Stomach (tissue), 9 donors: ENCODE measurements around the gene EN1. TPM values are rescaled to one million over a fixed set of nuclear protein-coding genes. Genes with fewer than 3 reads are reported as not detected.

Experiments
- DNase-seq, 2 donors: peaks; one replicate each; pipeline versions ENCODE4 v3.0.0 to v3.0.0-alpha.2; 2013 to 2019
- H3K27ac ChIP-seq, 5 donors: fragments of 200-600 bp in 4 of 5; sonication (generic) in 4 of 5; one replicate each; pipeline ENCODE4 v1.5.1; 2013 to 2019; ENCODE audit warnings: mild to moderate bottlenecking in 1 of 5, moderate library complexity in 1 of 5
- H3K27me3 ChIP-seq, 3 donors: fragments of 200-600 bp; sonication (generic); one replicate each; pipeline ENCODE4 v1.5.1; 2017 to 2019; ENCODE audit warnings: mixed run types in 1 of 3
- H3K36me3 ChIP-seq, 4 donors: fragments of 200-600 bp; sonication (generic); 1 replicate in 3 of 4; 2 replicates in 1 of 4; pipeline ENCODE4 v1.5.1; 2016 to 2019
- H3K4me1 ChIP-seq, 4 donors: fragments of 200-600 bp; sonication (generic); one replicate each; pipeline ENCODE4 v1.5.1; 2016 to 2019
- H3K4me3 ChIP-seq, 4 donors: fragments of 200-600 bp; sonication (generic) in 3 of 4; one replicate each; pipeline ENCODE4 v1.5.1; 2016 to 2019; ENCODE audit warnings: mild to moderate bottlenecking in 1 of 4
- H3K9me3 ChIP-seq, 4 donors: fragments of 200-600 bp; sonication (generic); one replicate each; pipeline ENCODE4 v1.5.1; 2016 to 2019
- CTCF ChIP-seq, 7 experiments: fragments of 450-650 bp in 4 of 7; fragments of 200-600 bp in 3 of 7; sonication (generic) in 3 of 7; IDR thresholded peaks; one replicate each; pipeline ENCODE4 v1.5.1; 2016 to 2019; ENCODE audit warnings: antibody characterized with exemption in 7 of 7, control low read depth in 2 of 7, mild to moderate bottlenecking in 1 of 7
- EP300 ChIP-seq: sonication (generic); formaldehyde crosslinking; IDR thresholded peaks from one replicate; pipeline ENCODE4 v1.6.1; 2017; ENCODE audit warnings: antibody characterized with exemption
- POLR2A ChIP-seq, 4 donors: fragments of 450-650 bp; IDR thresholded peaks; one replicate each; pipeline ENCODE4 v1.6.1; 2016; ENCODE audit warnings: antibody characterized with exemption in 4 of 4, control low read depth in 2 of 4, mild to moderate bottlenecking in 1 of 4, moderate library complexity in 1 of 4
- POLR2AphosphoS5 ChIP-seq, 3 donors: sonication (generic); formaldehyde crosslinking; IDR thresholded peaks; one replicate each; pipeline ENCODE4 v1.6.1; 2016; ENCODE audit warnings: antibody characterized with exemption in 3 of 3
- WGBS, 5 donors: extraction: QIAGEN DNeasy Blood & Tissue Kit in 3 of 5; methylation state at CpG; one replicate each; pipeline versions ENCODE4 v1.1.5 to v1.1.7; 2013 to 2018; 5-methylcytosine and 5-hydroxymethylcytosine counted together
- intact Hi-C: fragments of 100-400 bp; cut with DNase I; formaldehyde crosslinking; loops from one replicate; pipeline ENCODE4 v1.15.1; 2023; ENCODE audit warnings: low total_unique reads
- polyA plus RNA-seq, 3 donors: library from polyadenylated mRNA; stranded (reverse); fragments of 200-250 nt; gene quantifications; one replicate each; pipeline ENCODE4 v1.2.3, GENCODE V29; 2013
- total RNA-seq, 5 donors: library from RNA; depleted of rRNA; stranded (reverse); fragments of >200 nt; gene quantifications; one replicate each; pipeline versions ENCODE4 v1.1.0 to v1.2.3, GENCODE V29; 2014 to 2016
- donor health status: healthy with polysubstance abuse.
- donor health status: Bipolar disorder and iron deficiency.
- donor health status: healthy.

The EN1 gene
- total and polyA plus RNA-seq, 8 donors = not detected

DNA sequence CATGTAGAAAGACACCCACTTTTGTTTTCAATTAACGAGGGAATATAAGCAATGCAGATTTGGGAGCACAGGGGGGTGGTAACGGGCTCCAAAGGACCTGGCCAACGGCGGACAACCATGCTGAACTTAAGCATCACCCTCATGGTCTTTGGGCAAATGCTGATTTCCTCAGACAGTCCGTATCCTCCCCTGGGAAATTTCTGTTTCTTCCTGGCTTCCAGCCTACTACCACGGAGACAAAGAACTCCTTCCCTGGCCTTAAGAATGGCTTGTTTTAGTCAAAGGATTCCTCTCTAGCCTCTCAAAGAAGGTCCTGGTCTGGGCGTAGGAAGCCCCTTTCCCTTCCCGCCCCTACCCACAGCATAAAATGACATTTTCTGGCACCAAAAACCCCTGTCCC, 34.3 kb downstream of the EN1 start:
- no peak for DNase-seq
- intact Hi-C loops = no loop called here
- Histone ChIP-seq H3K4me3 (no peak overlapping the region), H3K36me3 (no peaks in the 10 kb centered on the region), H3K27me3 (peaks cover 0 to 90% (median 33%) of the 10 kb centered on the region in 3 donors), H3K4me1 (peaks cover 0 to 7% (median 3%) of the 10 kb centered on the region in 4 donors), H3K27ac (no peak overlapping the region), H3K9me3 (no peaks in the 10 kb centered on the region)
- WGBS, 5 donors = 47 to 58% (median 55%) methylated on average over 8 of the region's 8 CpGs
- TF ChIP-seq EP300 (no peak), POLR2AphosphoS5 (IDR thresholded peaks at IDR 0.05) (no peak), POLR2A (IDR thresholded peaks at IDR 0.05) (no peak)

GRCh38 chr2:118812552-118812951, 34.9 kb downstream of the EN1 start:
- Histone ChIP-seq H3K36me3 (no peaks in the 10 kb centered on the region), H3K9me3 (no peaks in the 10 kb centered on the region), H3K4me1 (peaks cover 0 to 9% (median 4%) of the 10 kb centered on the region in 4 donors), H3K27me3 (peaks cover 0 to 90% (median 33%) of the 10 kb centered on the region in 3 donors), H3K27ac (no peak overlapping the region), H3K4me3 (no peak overlapping the region)
- DNase-seq = no peak
- intact Hi-C loops = no loop called here
- TF ChIP-seq POLR2AphosphoS5 (IDR thresholded peaks at IDR 0.05) = no peak
- no peak for TF ChIP-seq CTCF (IDR thresholded peaks at IDR 0.05)
- no peak for TF ChIP-seq POLR2A (IDR thresholded peaks at IDR 0.05)
- TF ChIP-seq EP300 = no peak
- 26 to 55% (median 36%) methylated on average over 6 of the region's 6 CpGs for WGBS, 5 donors

DNA sequence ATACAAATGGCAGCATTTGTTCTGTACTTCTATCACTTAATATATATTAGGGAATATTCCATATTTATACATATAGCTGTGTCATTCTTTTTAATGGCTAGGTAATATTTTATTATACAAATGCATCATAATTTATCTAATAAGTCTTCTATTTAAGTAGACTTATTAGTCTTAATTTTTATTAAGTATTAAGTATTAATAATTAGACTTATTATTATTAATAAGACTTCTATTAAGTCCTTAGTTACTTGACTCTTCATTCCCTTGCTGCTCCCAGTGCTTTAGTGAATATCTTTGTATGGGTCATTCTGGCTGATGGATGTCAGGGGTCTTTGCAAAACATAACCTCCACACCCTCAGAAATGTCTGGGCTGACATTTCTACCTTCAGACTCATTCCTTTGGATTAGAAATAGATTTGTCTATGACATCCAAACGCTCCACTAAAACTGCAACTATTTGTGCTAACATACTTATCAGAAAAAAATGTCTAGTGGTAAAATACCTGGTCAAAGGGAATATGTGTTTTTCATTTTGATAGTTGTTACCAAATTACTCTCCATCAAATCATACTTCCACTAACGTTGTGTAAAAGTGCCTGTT, 35.8 kb downstream of the EN1 start:
- 33 to 62% (median 45%) methylated on average over 2 of the region's 2 CpGs for WGBS, 5 donors
- H3K9me3 ChIP-seq = no peaks in the 10 kb centered on the region
- TF ChIP-seq POLR2A (IDR thresholded peaks at IDR 0.05) (no peak), CTCF (IDR thresholded peaks at IDR 0.05) (no peak), EP300 (no peak), POLR2AphosphoS5 (IDR thresholded peaks at IDR 0.05) (no peak)
- H3K4me1 ChIP-seq = peaks cover 0 to 9% (median 4%) of the 10 kb centered on the region in 4 donors
- no peak overlapping the region for H3K4me3 ChIP-seq
- H3K36me3 ChIP-seq = no peaks in the 10 kb centered on the region
- H3K27ac ChIP-seq = no peak overlapping the region
- no peak for DNase-seq
- peaks cover 0 to 92% (median 42%) of the 10 kb centered on the region in 3 donors for H3K27me3 ChIP-seq
- intact Hi-C loops = no loop called here

DNA sequence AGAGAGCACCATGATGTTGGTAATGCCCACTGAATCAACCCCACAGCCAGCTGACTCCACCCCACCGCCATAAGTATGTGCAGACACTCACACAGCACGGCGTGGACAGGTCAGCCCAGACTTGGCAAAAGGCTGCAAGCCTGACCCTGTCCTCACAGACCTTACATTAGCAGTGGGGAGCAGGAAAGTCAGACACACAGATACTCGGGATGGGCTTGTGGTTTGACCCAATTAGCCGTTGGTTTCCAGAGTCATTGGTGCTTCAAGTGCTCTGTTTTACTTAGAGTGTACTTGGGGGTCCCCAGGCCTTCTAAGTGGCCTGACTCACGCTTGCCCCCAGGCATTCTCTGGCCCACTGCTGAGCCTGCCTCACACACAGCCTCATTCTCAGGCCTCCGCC, 36.7 kb downstream of the EN1 start:
- H3K9me3 ChIP-seq = no peaks in the 10 kb centered on the region
- WGBS, 5 donors = 71 to 84% (median 80%) methylated on average over 6 to 7 of the region's 7 CpGs
- peaks cover 0 to 9% (median 4%) of the 10 kb centered on the region in 4 donors for H3K4me1 ChIP-seq
- H3K4me3 ChIP-seq = no peak overlapping the region
- DNase-seq = no peak
- peaks cover 0 to 92% (median 40%) of the 10 kb centered on the region in 3 donors for H3K27me3 ChIP-seq
- no peaks in the 10 kb centered on the region for H3K36me3 ChIP-seq
- H3K27ac ChIP-seq = no peak overlapping the region
- intact Hi-C loops = no loop called here
- TF ChIP-seq POLR2AphosphoS5 (IDR thresholded peaks at IDR 0.05) (no peak), EP300 (no peak), POLR2A (IDR thresholded peaks at IDR 0.05) (no peak), CTCF (IDR thresholded peaks at IDR 0.05) (no peak)

DNA sequence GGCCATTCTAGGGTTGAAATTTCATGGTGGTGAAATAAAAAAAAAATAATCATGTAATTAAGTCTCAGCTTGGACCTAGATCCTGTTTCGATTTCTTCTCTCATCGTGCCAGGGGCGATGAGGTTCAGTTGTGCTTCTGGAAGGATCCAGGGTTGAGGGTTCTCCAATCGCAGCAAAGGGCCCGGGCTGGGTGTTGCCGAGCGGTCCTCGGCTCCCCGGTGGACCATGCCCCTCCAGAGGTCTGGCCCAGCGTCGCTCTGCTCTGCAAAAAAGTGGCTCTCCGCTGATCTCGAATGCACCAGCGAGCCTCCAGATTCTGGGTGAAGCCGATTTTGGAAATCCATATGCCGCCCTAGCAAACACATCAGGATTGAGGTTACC, 39.0 kb downstream of the EN1 start:
- no peaks in the 10 kb centered on the region for H3K9me3 ChIP-seq
- no peak for DNase-seq
- TF ChIP-seq POLR2A (IDR thresholded peaks at IDR 0.05) (no peak), POLR2AphosphoS5 (IDR thresholded peaks at IDR 0.05) (no peak)
- H3K36me3 ChIP-seq = no peaks in the 10 kb centered on the region
- peaks cover 0 to 9% (median 4%) of the 10 kb centered on the region in 4 donors for H3K4me1 ChIP-seq
- 9 to 17% (median 13%) methylated on average over 12 to 16 of the region's 16 CpGs for WGBS, 5 donors
- H3K4me3 ChIP-seq = peak overlapping the region in 2 of 4 donors; percentile 33 to 37
- peaks cover 0 to 77% (median 27%) of the 10 kb centered on the region in 3 donors for H3K27me3 ChIP-seq
- intact Hi-C loops = no loop called here
- H3K27ac ChIP-seq = no peak overlapping the region
